Chondrocyte (in vitro differentiated cells): Measurements from ENCODE around the gene MAP4K2. TPM values are rescaled to one million over a fixed set of nuclear protein-coding genes. Genes with fewer than 3 reads are reported as not detected.

Source experiments
- DNase-seq: peaks from one replicate; pipeline ENCODE4 v3.0.0; 2021; ENCODE audit warnings: mixed read lengths, low spot score
- H3K27ac Mint-ChIP-seq: one replicate; pipeline ENCODE4 v1.8.0; 2021; ENCODE audit warnings: mild to moderate bottlenecking, moderate library complexity, mixed read lengths; ENCODE audit not compliant: unreplicated experiment
- H3K27me3 Mint-ChIP-seq: 2 replicates; pipeline ENCODE4 v1.8.0; 2021; ENCODE audit warnings: low read depth, mixed read lengths
- H3K36me3 Mint-ChIP-seq: 2 replicates; pipeline ENCODE4 v1.8.0; 2021; ENCODE audit warnings: low read depth, mixed read lengths
- H3K4me1 Mint-ChIP-seq: 2 replicates; pipeline ENCODE4 v1.8.0; 2021; ENCODE audit warnings: low read depth, mild to moderate bottlenecking, mixed read lengths
- H3K4me3 Mint-ChIP-seq: one replicate; pipeline ENCODE4 v1.8.0; 2021; ENCODE audit warnings: mild to moderate bottlenecking, moderate library complexity, mixed read lengths; ENCODE audit not compliant: unreplicated experiment
- H3K9me3 Mint-ChIP-seq: 2 replicates; pipeline ENCODE4 v1.8.0; 2021; ENCODE audit warnings: low read depth, mixed read lengths
- total RNA-seq: library from RNA; stranded (reverse); gene quantifications from 3 replicates; pipeline ENCODE4 v1.2.1, GENCODE V29; 2021
- TF ChIP-seq, protein P1 (sequence below): fragments of 200-600 bp; sonication (generic); IDR thresholded peaks from 2 replicates; pipeline ENCODE4 v1.5.0; 2021; ENCODE audit warnings: antibody characterized with exemption, mild to moderate bottlenecking, moderate library complexity

The MAP4K2 gene
- total RNA-seq, 1 donor from 2014 or later: 13.4 TPM

DNA sequence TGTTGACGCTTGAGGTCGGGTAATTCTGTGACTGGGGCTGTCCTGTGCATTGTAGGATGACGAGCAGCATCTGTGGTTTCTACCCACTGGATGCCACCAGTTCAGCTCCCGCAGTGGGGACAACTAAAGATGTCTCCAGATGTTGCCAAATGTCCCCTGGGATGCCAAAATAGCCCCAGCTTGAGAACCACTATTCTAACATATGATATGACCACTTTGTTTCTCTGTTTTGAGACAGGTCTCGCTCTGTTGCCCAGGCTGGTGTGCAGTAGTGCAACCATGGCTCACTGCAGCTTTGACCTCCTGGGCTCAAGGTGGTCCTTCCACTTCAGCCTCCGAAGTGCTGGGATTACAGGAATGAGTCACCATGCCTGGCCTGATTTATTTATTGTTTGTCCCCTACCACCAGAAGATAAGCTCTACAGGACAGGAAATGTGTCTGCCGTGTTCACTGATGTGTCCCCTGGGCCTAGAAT is 11.7 kb upstream of the MAP4K2 start:
- Mint-ChIP-seq H3K36me3 (no peaks in the 10 kb centered on the region), H3K4me3 (no peak overlapping the region), H3K27ac (no peak overlapping the region), H3K4me1 (peaks cover 10% of the 10 kb centered on the region), H3K9me3 (no peaks in the 10 kb centered on the region), H3K27me3 (peaks cover 1% of the 10 kb centered on the region)
- DNase-seq: no peak
- TF ChIP-seq, protein P1, sequence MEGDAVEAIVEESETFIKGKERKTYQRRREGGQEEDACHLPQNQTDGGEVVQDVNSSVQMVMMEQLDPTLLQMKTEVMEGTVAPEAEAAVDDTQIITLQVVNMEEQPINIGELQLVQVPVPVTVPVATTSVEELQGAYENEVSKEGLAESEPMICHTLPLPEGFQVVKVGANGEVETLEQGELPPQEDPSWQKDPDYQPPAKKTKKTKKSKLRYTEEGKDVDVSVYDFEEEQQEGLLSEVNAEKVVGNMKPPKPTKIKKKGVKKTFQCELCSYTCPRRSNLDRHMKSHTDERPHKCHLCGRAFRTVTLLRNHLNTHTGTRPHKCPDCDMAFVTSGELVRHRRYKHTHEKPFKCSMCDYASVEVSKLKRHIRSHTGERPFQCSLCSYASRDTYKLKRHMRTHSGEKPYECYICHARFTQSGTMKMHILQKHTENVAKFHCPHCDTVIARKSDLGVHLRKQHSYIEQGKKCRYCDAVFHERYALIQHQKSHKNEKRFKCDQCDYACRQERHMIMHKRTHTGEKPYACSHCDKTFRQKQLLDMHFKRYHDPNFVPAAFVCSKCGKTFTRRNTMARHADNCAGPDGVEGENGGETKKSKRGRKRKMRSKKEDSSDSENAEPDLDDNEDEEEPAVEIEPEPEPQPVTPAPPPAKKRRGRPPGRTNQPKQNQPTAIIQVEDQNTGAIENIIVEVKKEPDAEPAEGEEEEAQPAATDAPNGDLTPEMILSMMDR: no peak

DNA sequence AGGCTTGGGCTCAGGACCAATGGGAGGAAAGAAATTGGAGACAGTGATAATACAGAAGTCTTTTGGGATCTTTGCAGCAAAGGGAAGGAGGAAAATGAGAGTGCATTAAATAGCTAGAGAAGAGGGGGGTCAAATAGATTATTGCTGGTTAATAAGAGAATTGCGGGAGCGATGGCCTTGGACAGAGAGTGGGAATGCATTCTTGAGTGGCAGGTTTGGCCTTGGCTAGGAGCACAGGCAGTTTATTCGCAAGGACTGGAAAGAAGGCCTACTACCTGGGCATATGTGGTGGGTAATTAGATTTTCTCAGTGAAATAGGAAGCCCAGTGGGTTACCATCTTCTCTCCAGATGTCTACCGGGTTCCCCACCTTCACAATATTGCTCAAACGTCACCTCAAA is 10.8 kb upstream of the MAP4K2 start:
- Mint-ChIP-seq H3K27ac (no peak overlapping the region), H3K36me3 (no peaks in the 10 kb centered on the region), H3K9me3 (no peaks in the 10 kb centered on the region), H3K27me3 (peaks cover 1% of the 10 kb centered on the region), H3K4me1 (peaks cover 16% of the 10 kb centered on the region), H3K4me3 (no peak overlapping the region)
- DNase-seq: no peak
- TF ChIP-seq, protein P1: no peak

DNA sequence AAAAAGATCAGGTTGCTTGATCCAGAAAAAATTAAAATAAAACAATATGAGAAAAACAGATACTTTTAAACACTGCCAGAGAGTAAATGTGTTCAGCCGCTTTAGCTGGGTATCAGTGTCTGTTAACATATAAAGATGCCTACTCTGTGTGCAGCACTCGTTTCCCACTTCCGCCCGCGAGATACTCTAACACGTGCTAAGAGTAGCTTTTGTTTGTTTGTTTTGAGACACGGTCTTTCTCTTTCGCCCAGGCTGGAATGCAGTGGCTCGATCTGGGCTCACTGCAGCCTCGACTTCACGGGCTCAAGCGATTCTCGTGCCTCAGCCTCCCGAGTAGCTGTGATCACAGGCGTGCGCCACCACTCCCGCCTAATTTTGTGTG is 7.9 kb upstream of the MAP4K2 start:
- Mint-ChIP-seq H3K4me3 (peak overlapping the region; percentile 96), H3K27ac (peak overlapping the region; percentile 54), H3K4me1 (peaks cover 19% of the 10 kb centered on the region), H3K36me3 (peaks cover 4% of the 10 kb centered on the region), H3K9me3 (no peaks in the 10 kb centered on the region), H3K27me3 (peaks cover 1% of the 10 kb centered on the region)
- TF ChIP-seq, protein P1: no peak
- no peak for DNase-seq

DNA sequence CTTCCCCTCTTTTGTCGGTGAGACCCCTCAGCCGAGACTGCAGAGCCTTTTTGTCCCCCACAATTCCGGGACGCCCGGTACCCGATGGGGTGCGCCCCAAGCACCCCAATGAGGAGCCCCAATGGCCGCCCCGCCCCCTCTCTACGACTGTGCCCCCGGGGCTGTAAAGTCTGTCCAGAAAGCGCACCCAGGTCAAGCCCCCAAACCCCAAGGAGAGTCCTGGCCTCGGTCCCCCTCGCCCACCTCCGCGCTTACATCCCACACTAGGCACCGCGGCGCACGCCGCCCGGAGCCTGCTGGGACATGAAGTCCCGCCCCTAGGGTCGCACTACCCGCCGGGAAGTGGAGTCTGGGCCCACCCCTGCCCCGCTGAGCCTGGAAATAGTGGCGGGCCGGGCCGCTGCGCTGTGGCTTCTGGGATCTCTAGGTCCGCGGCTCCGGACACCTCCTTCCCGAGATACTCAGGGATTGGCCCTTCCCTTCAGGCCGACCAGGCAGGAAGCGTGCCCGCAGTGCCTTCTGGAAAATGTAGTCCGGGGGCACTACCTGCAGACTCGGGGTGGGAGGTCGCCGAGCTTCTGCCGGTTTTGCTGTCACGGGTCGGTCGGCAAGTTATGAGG is 7.4 kb upstream of the MAP4K2 start, which contains the start of gene MEN1:
TSS of gene MEN1 (minus strand) at position 281 of the 620 bp plus-strand sequence. CDS start 442 bp downstream, outside the sequence.
- peaks cover 19% of the 10 kb centered on the region for H3K4me1 Mint-ChIP-seq
- H3K9me3 Mint-ChIP-seq: no peaks in the 10 kb centered on the region
- DNase-seq: peak; percentile 98
- no peaks in the 10 kb centered on the region for H3K27me3 Mint-ChIP-seq
- H3K27ac Mint-ChIP-seq: peak within 1 kb of the TSS; percentile 54
- peak within 1 kb of the TSS; percentile 96 for H3K4me3 Mint-ChIP-seq
- TF ChIP-seq, protein P1: no peak
- H3K36me3 Mint-ChIP-seq: peaks cover 6% of the 10 kb centered on the region

DNA sequence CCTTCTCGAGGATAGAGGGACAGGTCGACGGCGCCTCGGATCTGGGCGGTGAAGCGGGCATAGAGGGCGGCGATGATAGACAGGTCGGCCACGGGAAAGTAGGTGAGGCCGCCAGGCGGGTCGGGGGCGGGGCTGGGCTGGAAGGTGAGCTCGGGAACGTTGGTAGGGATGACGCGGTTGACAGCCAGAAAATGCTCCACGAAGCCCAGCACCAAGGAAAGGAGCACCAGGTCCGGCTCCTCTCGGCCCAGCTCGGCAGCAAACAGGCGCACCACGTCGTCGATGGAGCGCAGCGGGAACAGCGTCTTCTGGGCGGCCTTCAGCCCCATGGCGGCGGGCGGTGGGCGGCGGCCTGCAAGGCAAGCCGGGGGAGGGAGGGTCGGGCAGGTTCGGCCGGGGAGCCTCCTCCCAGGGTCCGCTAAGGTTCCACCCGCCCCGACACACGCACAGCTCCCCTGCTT is 6.8 kb upstream of the MAP4K2 start:
- DNase-seq: no peak
- Mint-ChIP-seq H3K4me1 (peaks cover 19% of the 10 kb centered on the region), H3K36me3 (peaks cover 6% of the 10 kb centered on the region), H3K27me3 (no peaks in the 10 kb centered on the region), H3K4me3 (peak overlapping the region; percentile 96), H3K27ac (peak overlapping the region; percentile 54), H3K9me3 (no peaks in the 10 kb centered on the region)
- TF ChIP-seq, protein P1: no peak
